Gastrocnemius medialis (tissue), 4 donors: ENCODE measurements around the gene DPP10. TPM values are rescaled to one million over a fixed set of nuclear protein-coding genes. Genes with fewer than 3 reads are reported as not detected.
"Not testable (repeated sequence)": the region's sequence is repeated elsewhere in the genome, so short reads cannot be mapped to it uniquely, and the experiment has no call there.

ENCODE experiments used
- ATAC-seq, 2 donors: fragments of 150-250 bp; one replicate each; pipeline ENCODE4 v1.9.1; 2016
- DNase-seq, 2 donors: peaks; one replicate each; pipeline ENCODE4 v3.0.0-alpha.2; 2019
- H3K27ac ChIP-seq, 4 donors: fragments of 200-600 bp; sonication (generic); 1 replicate in 1 of 4; 2 replicates in 3 of 4; pipeline ENCODE4 v1.5.1; 2016 to 2018; ENCODE audit warnings: mild to moderate bottlenecking in 2 of 4, moderate library complexity in 1 of 4
- H3K27me3 ChIP-seq, 3 donors: fragments of 200-600 bp; sonication (generic) in 2 of 3; 1 replicate in 1 of 3; 2 replicates in 2 of 3; pipeline versions ENCODE4 v1.5.1 to v1.6.0; 2016 to 2019; ENCODE audit warnings: mild to moderate bottlenecking in 1 of 3, moderate library complexity in 1 of 3
- H3K36me3 ChIP-seq, 2 donors: fragments of 200-600 bp; sonication (generic) in 1 of 2; one replicate each; pipeline ENCODE4 v1.5.1; 2017 to 2018
- H3K4me1 ChIP-seq, 2 donors: fragments of 200-600 bp; sonication (generic) in 1 of 2; one replicate each; pipeline ENCODE4 v1.5.1; 2016 to 2017; ENCODE audit warnings: mild to moderate bottlenecking in 2 of 2
- H3K4me3 ChIP-seq, 4 donors: fragments of 200-600 bp; sonication (generic) in 3 of 4; 1 replicate in 1 of 4; 2 replicates in 3 of 4; pipeline ENCODE4 v1.5.1; 2016 to 2019; ENCODE audit warnings: mild to moderate bottlenecking in 2 of 4
- H3K9me3 ChIP-seq, 3 donors: fragments of 200-600 bp; sonication (generic) in 2 of 3; 1 replicate in 1 of 3; 2 replicates in 2 of 3; pipeline ENCODE4 v1.5.1; 2016 to 2019
- POLR2A ChIP-seq, 2 donors: fragments of 450-650 bp; IDR thresholded peaks; one replicate each; pipeline ENCODE4 v1.6.1; 2017; ENCODE audit warnings: antibody characterized with exemption in 2 of 2, mild to moderate bottlenecking in 2 of 2, moderate library complexity in 2 of 2
- in situ Hi-C, 4 donors: fragments of 200-750 bp; cut with MboI; loops; one replicate each; pipeline versions ENCODE4 v1.15.0 to v1.8.0; 2017; ENCODE audit warnings: low sequenced_read_pairs in 4 of 4
- intact Hi-C: fragments of 100-400 bp; cut with DNase I; formaldehyde crosslinking; loops from one replicate; pipeline ENCODE4 v1.15.1; 2023; ENCODE audit warnings: low total_unique reads
- total RNA-seq, 4 donors: library from RNA; depleted of rRNA; stranded (reverse); fragments of >200 nt; gene quantifications; one replicate each; pipeline versions ENCODE4 v1.1.0 to v1.2.3, GENCODE V29; 2016
- TF ChIP-seq, protein P1 (sequence below), 5 experiments: fragments of 450-650 bp in 3 of 5; fragments of 200-600 bp in 2 of 5; sonication (generic) in 2 of 5; IDR thresholded peaks in 4 of 5; conservative IDR thresholded peaks in 1 of 5; 1 replicate in 4 of 5; 2 replicates in 1 of 5; pipeline ENCODE4 v1.5.1; 2016 to 2019; ENCODE audit warnings: antibody characterized with exemption in 5 of 5, mild to moderate bottlenecking in 3 of 5, moderate library complexity in 3 of 5

DPP10 gene
- total RNA-seq, 4 donors from 2014 or later = not detected

DNA sequence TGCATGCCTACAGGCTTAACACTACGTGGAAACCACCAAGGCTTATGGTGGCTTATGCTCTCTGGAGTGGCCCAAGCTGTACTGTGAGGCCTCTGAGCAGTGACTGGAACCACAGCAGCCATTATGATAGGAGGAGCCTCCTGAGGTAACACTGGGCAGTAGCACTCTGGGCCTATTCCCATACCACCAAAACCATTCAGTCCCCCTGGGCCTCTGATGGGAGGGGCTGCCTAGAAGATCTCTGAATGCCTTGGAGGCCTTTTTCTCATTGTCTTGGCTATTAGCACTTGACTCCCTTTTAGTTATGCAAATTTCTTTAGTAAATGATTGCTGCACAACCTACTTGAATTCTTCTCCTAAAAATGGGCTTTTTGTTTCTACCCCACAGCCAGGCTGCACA lies 985.0 kb downstream of the DPP10 start:
- Histone ChIP-seq H3K27ac (no peak overlapping the region), H3K4me3 (no peak overlapping the region), H3K4me1 (no peaks in the 10 kb centered on the region), H3K9me3 (no peaks in the 10 kb centered on the region), H3K27me3 (no peaks in the 10 kb centered on the region), H3K36me3 (no peaks in the 10 kb centered on the region)
- no peak for DNase-seq
- intact Hi-C loops (no loop called here), in situ Hi-C loops (no loop called here)
- TF ChIP-seq POLR2A (IDR thresholded peaks at IDR 0.05) = no peak
- TF ChIP-seq, protein P1, sequence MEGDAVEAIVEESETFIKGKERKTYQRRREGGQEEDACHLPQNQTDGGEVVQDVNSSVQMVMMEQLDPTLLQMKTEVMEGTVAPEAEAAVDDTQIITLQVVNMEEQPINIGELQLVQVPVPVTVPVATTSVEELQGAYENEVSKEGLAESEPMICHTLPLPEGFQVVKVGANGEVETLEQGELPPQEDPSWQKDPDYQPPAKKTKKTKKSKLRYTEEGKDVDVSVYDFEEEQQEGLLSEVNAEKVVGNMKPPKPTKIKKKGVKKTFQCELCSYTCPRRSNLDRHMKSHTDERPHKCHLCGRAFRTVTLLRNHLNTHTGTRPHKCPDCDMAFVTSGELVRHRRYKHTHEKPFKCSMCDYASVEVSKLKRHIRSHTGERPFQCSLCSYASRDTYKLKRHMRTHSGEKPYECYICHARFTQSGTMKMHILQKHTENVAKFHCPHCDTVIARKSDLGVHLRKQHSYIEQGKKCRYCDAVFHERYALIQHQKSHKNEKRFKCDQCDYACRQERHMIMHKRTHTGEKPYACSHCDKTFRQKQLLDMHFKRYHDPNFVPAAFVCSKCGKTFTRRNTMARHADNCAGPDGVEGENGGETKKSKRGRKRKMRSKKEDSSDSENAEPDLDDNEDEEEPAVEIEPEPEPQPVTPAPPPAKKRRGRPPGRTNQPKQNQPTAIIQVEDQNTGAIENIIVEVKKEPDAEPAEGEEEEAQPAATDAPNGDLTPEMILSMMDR (IDR thresholded peaks at IDR 0.05 in 4 of 5, conservative IDR thresholded peaks at IDR 0.05 in 1 of 5) = no peak
- ATAC-seq = no peak

- H3K4me3 ChIP-seq, DNase-seq, in situ Hi-C loops, H3K27me3 ChIP-seq, H3K4me1 ChIP-seq, H3K27ac ChIP-seq, H3K36me3 ChIP-seq, intact Hi-C loops, ATAC-seq, H3K9me3 ChIP-seq: not testable (repeated sequence)
Observed at GRCh38 chr2:115440746-115441145, 998.3 kb downstream of the DPP10 start.

- no peak for DNase-seq
- TF ChIP-seq, protein P1 (IDR thresholded peaks at IDR 0.05 in 4 of 5, conservative IDR thresholded peaks at IDR 0.05 in 1 of 5) = no peak
- TF ChIP-seq POLR2A (IDR thresholded peaks at IDR 0.05) = no peak
- ATAC-seq = no peak
Observed at GRCh38 chr2:115443539-115444185, 1001.2 kb downstream of the DPP10 start.

GRCh38 chr2:115460008-115460407 lies 1017.6 kb downstream of the DPP10 start:
- H3K27me3 ChIP-seq = no peaks in the 10 kb centered on the region
- H3K4me3 ChIP-seq = no peak overlapping the region
- H3K36me3 ChIP-seq = no peaks in the 10 kb centered on the region
- in situ Hi-C loops (no loop called here), intact Hi-C loops (no loop called here)
- no peak overlapping the region for H3K27ac ChIP-seq
- H3K9me3 ChIP-seq = no peaks in the 10 kb centered on the region
- TF ChIP-seq, protein P1 (IDR thresholded peaks at IDR 0.05 in 4 of 5, conservative IDR thresholded peaks at IDR 0.05 in 1 of 5) = no peak
- no peak for TF ChIP-seq POLR2A (IDR thresholded peaks at IDR 0.05)
- ATAC-seq (no peak), DNase-seq (no peak)
- no peaks in the 10 kb centered on the region for H3K4me1 ChIP-seq

More at GRCh38 chr2:115443539-115444185, 1001.2 kb downstream of the DPP10 start:
- no peaks in the 10 kb centered on the region for H3K27me3 ChIP-seq
- intact Hi-C loops (no loop called here), in situ Hi-C loops (no loop called here)
- H3K4me1 ChIP-seq = no peaks in the 10 kb centered on the region
- H3K4me3 ChIP-seq = no peak overlapping the region
- no peak overlapping the region for H3K27ac ChIP-seq
- H3K36me3 ChIP-seq = no peaks in the 10 kb centered on the region
- no peaks in the 10 kb centered on the region for H3K9me3 ChIP-seq

DNA sequence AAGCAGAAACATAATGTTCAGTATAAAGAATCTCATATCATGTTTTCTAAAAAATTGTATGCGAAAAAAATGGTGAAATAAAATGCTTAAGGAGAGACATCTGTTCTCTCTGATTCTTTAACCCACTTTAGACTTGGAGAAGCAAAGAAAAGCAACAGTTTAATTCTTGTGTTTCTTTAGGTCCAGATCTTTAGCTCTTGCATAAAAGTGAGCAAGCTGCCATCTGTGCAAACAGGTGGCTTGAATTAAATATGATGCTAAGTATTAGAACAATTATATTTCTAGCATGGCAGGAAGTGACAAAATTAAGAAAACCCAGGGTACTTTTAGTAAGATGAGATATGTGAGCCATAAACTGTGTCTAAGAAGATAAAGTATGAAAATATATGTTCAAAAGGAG lies 1038.3 kb downstream of the DPP10 start:
- H3K27ac ChIP-seq = no peak overlapping the region
- intact Hi-C loops (no loop called here), in situ Hi-C loops (no loop called here)
- H3K4me1 ChIP-seq = no peaks in the 10 kb centered on the region
- H3K4me3 ChIP-seq = no peak overlapping the region
- TF ChIP-seq POLR2A (IDR thresholded peaks at IDR 0.05) = no peak
- TF ChIP-seq, protein P1 (IDR thresholded peaks at IDR 0.05 in 4 of 5, conservative IDR thresholded peaks at IDR 0.05 in 1 of 5) = no peak
- DNase-seq (no peak), ATAC-seq (no peak)
- no peaks in the 10 kb centered on the region for H3K27me3 ChIP-seq
- H3K36me3 ChIP-seq = no peaks in the 10 kb centered on the region
- no peaks in the 10 kb centered on the region for H3K9me3 ChIP-seq
